Natural killer cell (primary cell): ENCODE measurements around the gene NAPA. TPM values are rescaled to one million over a fixed set of nuclear protein-coding genes. Genes with fewer than 3 reads are reported as not detected.

Experiments used
- ATAC-seq, 3 donors: fragments of 150-1000 bp in 2 of 3; fragments of 200-7000 bp in 1 of 3; cut with Tn5 transposase; 1 replicate in 1 of 3; 2 replicates in 2 of 3; pipeline ENCODE4 v1.10.0; 2021; ENCODE audit warnings: mild to moderate bottlenecking in 2 of 3, moderate library complexity in 2 of 3
- DNase-seq, 2 donors: peaks; one replicate each; pipeline versions ENCODE4 v3.0.0 to v3.0.0-alpha.2; 2013 to 2021; ENCODE audit warnings: mixed read lengths in 1 of 2
- H3K27ac ChIP-seq: one replicate; pipeline ENCODE4 v1.5.1; 2013; ENCODE audit warnings: mild to moderate bottlenecking, low read length
- H3K27me3 ChIP-seq: one replicate; pipeline ENCODE4 v1.6.1; 2013; ENCODE audit warnings: low read length; ENCODE audit not compliant: control insufficient read depth, insufficient read depth
- H3K36me3 ChIP-seq: one replicate; pipeline ENCODE4 v1.6.1; 2013; ENCODE audit warnings: low read length; ENCODE audit not compliant: control insufficient read depth, insufficient read depth
- H3K4me1 ChIP-seq: one replicate; pipeline ENCODE4 v1.6.1; 2013; ENCODE audit warnings: low read length; ENCODE audit not compliant: control insufficient read depth, insufficient read depth
- H3K4me3 ChIP-seq: one replicate; pipeline ENCODE4 v1.5.1; 2013; ENCODE audit warnings: low read length
- H3K9me3 ChIP-seq: one replicate; pipeline ENCODE4 v1.6.1; 2013; ENCODE audit warnings: low read length; ENCODE audit not compliant: control insufficient read depth, insufficient read depth
- H3K27ac Mint-ChIP-seq, 2 donors: one replicate each; pipeline ENCODE4 v1.8.0; 2022; ENCODE audit warnings: mild to moderate bottlenecking in 2 of 2, mixed read lengths in 2 of 2, moderate library complexity in 1 of 2
- H3K27me3 Mint-ChIP-seq, 2 donors: one replicate each; pipeline ENCODE4 v1.8.0; 2022; ENCODE audit warnings: low read depth in 2 of 2, mixed read lengths in 2 of 2
- H3K36me3 Mint-ChIP-seq: one replicate; pipeline ENCODE4 v1.8.0; 2022; ENCODE audit warnings: mixed read lengths
- H3K4me1 Mint-ChIP-seq, 2 donors: one replicate each; pipeline ENCODE4 v1.8.0; 2022; ENCODE audit warnings: mixed read lengths in 2 of 2
- H3K4me3 Mint-ChIP-seq: one replicate; pipeline ENCODE4 v1.8.0; 2022; ENCODE audit warnings: mild to moderate bottlenecking, moderate library complexity, mixed read lengths
- H3K9me3 Mint-ChIP-seq, 2 donors: one replicate each; pipeline ENCODE4 v1.8.0; 2022; ENCODE audit warnings: mixed read lengths in 2 of 2
- CTCF ChIP-seq: fragments of 200-600 bp; IDR thresholded peaks from one replicate; pipeline ENCODE4 v1.8.0; 2022; ENCODE audit warnings: antibody characterized with exemption
- whole genome bisulfite sequencing: methylation state at CpG from one replicate; pipeline ENCODE4 v1.1.7; 2013; ENCODE audit warnings: missing lambda C conversion rate; ENCODE audit not compliant: insufficient coverage; 5-methylcytosine and 5-hydroxymethylcytosine counted together
- intact Hi-C: fragments of 100-400 bp; cut with micrococcal nuclease; formaldehyde crosslinking; loops from one replicate; pipeline ENCODE4 v1.14.2; 2022
- total RNA-seq, 4 donors: library from RNA; stranded (reverse); fragments of 120-200 nt in 1 of 4; gene quantifications; one replicate each; pipeline versions ENCODE4 v1.2.3 to v1.2.4, GENCODE V29; 2013 to 2022

Gene NAPA
- total RNA-seq, 3 donors from 2014 or later (not counting 1 experiment from before 2014, with no cell fraction given), result 192 to 215 (median 192) TPM

DNA sequence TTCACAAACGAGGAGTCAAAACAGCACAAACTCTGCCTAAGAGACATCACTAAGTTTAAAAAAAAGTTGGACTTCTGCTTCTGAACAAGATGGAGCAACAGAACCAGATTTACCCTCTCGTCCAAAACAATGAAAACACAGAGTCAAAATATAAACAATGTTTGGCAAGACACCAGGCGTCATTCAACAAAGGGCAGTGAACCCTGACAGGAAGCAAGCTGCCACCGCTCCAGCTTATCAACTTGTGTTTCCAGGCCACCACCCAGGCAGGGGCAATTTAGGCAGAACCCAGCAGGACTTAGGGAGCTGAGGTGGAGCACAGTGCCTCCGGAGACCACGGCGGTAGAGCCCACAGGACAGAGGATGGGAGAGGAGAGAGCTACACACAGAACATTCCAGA is 8.6 kb upstream of the NAPA start:
- Histone ChIP-seq H3K27ac (no peak overlapping the region), H3K4me3 (no peak overlapping the region), H3K36me3 (no peaks in the 10 kb centered on the region), H3K27me3 (peaks cover 20% of the 10 kb centered on the region), H3K9me3 (no peaks in the 10 kb centered on the region), H3K4me1 (peaks cover 27% of the 10 kb centered on the region)
- Mint-ChIP-seq H3K27me3 (peaks cover 8 to 20% of the 10 kb centered on the region in 2 donors), H3K36me3 (no peaks in the 10 kb centered on the region), H3K9me3 (no peaks in the 10 kb centered on the region), H3K4me1 (peaks cover 7 to 20% of the 10 kb centered on the region in 2 donors), H3K4me3 (no peak overlapping the region), H3K27ac (no peak overlapping the region)
- 55% methylated on average over 4 of the region's 7 CpGs for WGBS
- intact Hi-C loops, result no loop called here
- ATAC-seq, result no peak
- no peak for DNase-seq
- TF ChIP-seq CTCF, result no peak

DNA sequence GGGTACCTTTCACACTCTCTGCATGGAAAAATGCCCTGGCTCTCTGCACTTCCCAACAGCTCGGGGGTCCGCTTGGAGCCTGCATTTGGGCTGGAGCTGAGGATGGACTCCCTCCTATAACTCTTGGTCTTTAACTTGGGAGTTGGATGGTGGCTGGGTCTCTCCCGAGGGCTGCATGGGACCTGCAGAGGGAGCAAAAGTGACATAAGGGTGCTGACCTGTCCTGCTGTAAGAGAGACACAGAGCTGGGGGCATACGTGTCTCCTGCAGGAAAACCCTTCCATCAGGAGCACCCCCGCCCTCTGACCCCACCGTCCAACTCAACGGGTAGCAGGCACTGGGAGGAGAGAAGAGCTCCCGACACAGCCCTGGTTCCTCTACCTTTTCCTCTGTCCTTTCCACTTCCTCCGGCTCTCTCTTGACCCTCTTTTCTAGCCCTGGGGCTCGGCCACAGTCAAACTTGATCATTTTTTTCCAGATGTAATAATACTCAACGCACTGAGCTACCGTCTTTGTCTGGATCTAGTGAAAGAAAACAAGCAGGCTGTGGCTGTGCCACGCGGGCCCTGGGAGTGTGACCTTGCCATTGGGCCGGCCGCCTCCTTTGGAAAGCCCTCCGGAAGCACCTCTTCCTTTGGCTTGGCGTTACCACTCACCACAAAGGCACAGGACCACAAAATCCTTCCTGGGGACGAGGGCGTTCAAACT is 6.8 kb upstream of the NAPA start:
- Mint-ChIP-seq H3K9me3 (no peaks in the 10 kb centered on the region), H3K27me3 (peaks cover 8 to 20% of the 10 kb centered on the region in 2 donors), H3K36me3 (no peaks in the 10 kb centered on the region), H3K4me3 (no peak overlapping the region), H3K4me1 (peaks cover 14 to 34% of the 10 kb centered on the region in 2 donors), H3K27ac (no peak overlapping the region)
- TF ChIP-seq CTCF, result no peak
- WGBS, result 50% methylated on average over 20 of the region's 20 CpGs
- H3K36me3 ChIP-seq, result no peaks in the 10 kb centered on the region
- peaks cover 20% of the 10 kb centered on the region for H3K27me3 ChIP-seq
- no peak for ATAC-seq
- no peak overlapping the region for H3K27ac ChIP-seq
- no peak overlapping the region for H3K4me3 ChIP-seq
- intact Hi-C loops, result no loop called here
- no peaks in the 10 kb centered on the region for H3K9me3 ChIP-seq
- H3K4me1 ChIP-seq, result peaks cover 45% of the 10 kb centered on the region
- no peak for DNase-seq

DNA sequence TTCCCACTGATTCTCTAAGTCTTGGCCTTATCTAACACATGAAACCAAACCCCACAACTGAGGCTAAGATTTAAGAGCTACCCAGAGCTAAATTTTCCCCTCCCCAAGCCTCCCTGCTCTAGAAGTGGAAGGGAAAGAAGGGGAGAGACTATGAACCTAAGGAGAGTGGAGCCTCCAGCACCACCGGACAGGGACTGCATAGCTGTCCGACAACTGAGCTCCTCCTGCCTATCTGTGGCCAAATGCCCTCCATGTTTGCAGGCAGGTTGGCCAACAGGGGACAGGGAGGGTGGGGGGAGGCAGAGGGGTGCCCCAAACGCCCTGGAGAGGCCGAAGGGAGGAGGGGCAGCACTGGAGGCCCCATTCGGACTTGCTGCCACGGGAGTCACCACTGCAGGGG is 6.0 kb upstream of the NAPA start:
- H3K4me3 ChIP-seq, result no peak overlapping the region
- Mint-ChIP-seq H3K9me3 (no peaks in the 10 kb centered on the region), H3K27me3 (peaks cover 8 to 20% of the 10 kb centered on the region in 2 donors), H3K36me3 (no peaks in the 10 kb centered on the region), H3K27ac (no peak overlapping the region), H3K4me1 (peaks cover 22 to 41% of the 10 kb centered on the region in 2 donors), H3K4me3 (no peak overlapping the region)
- intact Hi-C loops, result no loop called here
- ATAC-seq (no peak), DNase-seq (no peak)
- H3K4me1 ChIP-seq, result peaks cover 49% of the 10 kb centered on the region
- WGBS, result 87% methylated on average over 6 of the region's 6 CpGs
- H3K9me3 ChIP-seq, result no peaks in the 10 kb centered on the region
- H3K27ac ChIP-seq, result no peak overlapping the region
- H3K36me3 ChIP-seq, result no peaks in the 10 kb centered on the region
- peaks cover 20% of the 10 kb centered on the region for H3K27me3 ChIP-seq
- TF ChIP-seq CTCF, result no peak

GRCh38 chr19:47520343-47520806 is 5.5 kb upstream of the NAPA start:
- Histone ChIP-seq H3K27ac (no peak overlapping the region), H3K9me3 (no peaks in the 10 kb centered on the region), H3K4me1 (peaks cover 54% of the 10 kb centered on the region), H3K27me3 (peaks cover 20% of the 10 kb centered on the region), H3K4me3 (no peak overlapping the region), H3K36me3 (no peaks in the 10 kb centered on the region)
- Mint-ChIP-seq H3K4me1 (peaks cover 23 to 46% of the 10 kb centered on the region in 2 donors), H3K27ac (no peak overlapping the region), H3K4me3 (no peak overlapping the region), H3K9me3 (no peaks in the 10 kb centered on the region), H3K36me3 (no peaks in the 10 kb centered on the region), H3K27me3 (peaks cover 8 to 20% of the 10 kb centered on the region in 2 donors)
- intact Hi-C loops, result no loop called here
- no peak for DNase-seq
- ATAC-seq, result no peak
- 87% methylated on average over 10 of the region's 10 CpGs for WGBS
- TF ChIP-seq CTCF, result no peak
